ENCODE data around the gene GMEB2.

DNA sequence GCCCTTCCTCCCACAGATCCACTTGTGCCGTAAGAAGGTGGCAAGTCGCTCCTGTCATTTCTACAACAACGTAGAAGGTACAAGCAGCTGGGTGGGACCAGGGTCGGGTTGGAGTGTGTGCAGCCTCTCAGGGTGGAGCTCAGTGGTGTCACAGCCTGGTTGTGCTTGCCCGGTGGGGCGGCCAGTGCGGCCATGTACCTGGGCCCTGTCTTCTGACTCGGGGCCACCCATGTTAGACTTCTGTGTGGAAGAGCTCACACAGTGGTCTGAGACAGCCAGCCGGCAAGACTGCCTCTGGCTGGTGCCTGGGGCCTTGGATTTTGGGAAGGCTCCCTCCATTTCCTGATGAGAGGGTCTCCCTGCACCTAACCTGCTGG, 35.9 kb upstream of the GMEB2 start:
- TF ChIP-seq CTCF (IDR thresholded peaks at IDR 0.05) (no peak), ZFX (IDR thresholded peaks at IDR 0.05; ENCODE audit: borderline replicate concordance) (no peak)

Data from 22Rv1 (cell line).